A549 (cell line): Measurements from ENCODE around the gene SAMM50.

Experiments used
- CEBPB ChIP-seq, 2 experiments: fragments of >200 bp in 1 of 2; sonication (Bioruptor Twin) in 1 of 2; formaldehyde crosslinking in 1 of 2; IDR thresholded peaks; 2 replicates each; pipeline ENCODE4 v1.6.1; 2012 to 2016
- CHD2 ChIP-seq: fragments of 150-350 bp; IDR thresholded peaks from 2 replicates; pipeline ENCODE4 v1.6.1; 2014; ENCODE audit warnings: low read length; ENCODE audit not compliant: partially characterized antibody
- JUN ChIP-seq, 2 experiments: fragments of >200 bp; sonication (Bioruptor Twin); formaldehyde crosslinking; IDR thresholded peaks; 2 replicates in 1 of 2; 3 replicates in 1 of 2; pipeline ENCODE4 v1.6.1; 2016 to 2017
- KDM1A ChIP-seq: fragments of 200-600 bp; sonication (generic); IDR thresholded peaks from 2 replicates; pipeline ENCODE4 v1.6.1; 2016; ENCODE audit warnings: low read depth, mild to moderate bottlenecking
- MAX ChIP-seq: IDR thresholded peaks from 2 replicates; pipeline ENCODE4 v1.6.1; 2012
- POLR2A ChIP-seq: IDR thresholded peaks from 2 replicates; pipeline ENCODE4 v1.6.1; 2012; ENCODE audit warnings: mild to moderate bottlenecking, low read length
- RAD21 ChIP-seq, 2 experiments: fragments of >200 bp in 1 of 2; sonication (Bioruptor Twin) in 1 of 2; formaldehyde crosslinking in 1 of 2; IDR thresholded peaks in 1 of 2; conservative IDR thresholded peaks in 1 of 2; 2 replicates in 1 of 2; 3 replicates in 1 of 2; pipeline ENCODE4 v1.6.1; 2012 to 2018; ENCODE audit warnings: inconsistent platforms in 1 of 2
- ZNF302 ChIP-seq: fragments of 250-450 bp; sonication (Bioruptor Pico); IDR thresholded peaks from 2 replicates; pipeline ENCODE4 v1.9.0; 2021; ENCODE audit warnings: inconsistent platforms, mild to moderate bottlenecking, moderate library complexity
- TF ChIP-seq, protein P1 (sequence below): IDR thresholded peaks from 2 replicates; pipeline ENCODE4 v1.6.1; 2012
- TF ChIP-seq, protein P2 (sequence below): fragments of >200 bp; sonication (Bioruptor Twin); formaldehyde crosslinking; IDR thresholded peaks from 3 replicates; pipeline ENCODE4 v1.5.1; 2016

- TF ChIP-seq, protein P1, sequence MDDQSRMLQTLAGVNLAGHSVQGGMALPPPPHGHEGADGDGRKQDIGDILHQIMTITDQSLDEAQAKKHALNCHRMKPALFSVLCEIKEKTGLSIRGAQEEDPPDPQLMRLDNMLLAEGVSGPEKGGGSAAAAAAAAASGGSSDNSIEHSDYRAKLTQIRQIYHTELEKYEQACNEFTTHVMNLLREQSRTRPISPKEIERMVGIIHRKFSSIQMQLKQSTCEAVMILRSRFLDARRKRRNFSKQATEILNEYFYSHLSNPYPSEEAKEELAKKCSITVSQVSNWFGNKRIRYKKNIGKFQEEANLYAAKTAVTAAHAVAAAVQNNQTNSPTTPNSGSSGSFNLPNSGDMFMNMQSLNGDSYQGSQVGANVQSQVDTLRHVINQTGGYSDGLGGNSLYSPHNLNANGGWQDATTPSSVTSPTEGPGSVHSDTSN = no peak
- TF ChIP-seq POLR2A = no peak
- no peak for TF ChIP-seq ZNF302
- no peak for TF ChIP-seq KDM1A
- TF ChIP-seq, protein P2, sequence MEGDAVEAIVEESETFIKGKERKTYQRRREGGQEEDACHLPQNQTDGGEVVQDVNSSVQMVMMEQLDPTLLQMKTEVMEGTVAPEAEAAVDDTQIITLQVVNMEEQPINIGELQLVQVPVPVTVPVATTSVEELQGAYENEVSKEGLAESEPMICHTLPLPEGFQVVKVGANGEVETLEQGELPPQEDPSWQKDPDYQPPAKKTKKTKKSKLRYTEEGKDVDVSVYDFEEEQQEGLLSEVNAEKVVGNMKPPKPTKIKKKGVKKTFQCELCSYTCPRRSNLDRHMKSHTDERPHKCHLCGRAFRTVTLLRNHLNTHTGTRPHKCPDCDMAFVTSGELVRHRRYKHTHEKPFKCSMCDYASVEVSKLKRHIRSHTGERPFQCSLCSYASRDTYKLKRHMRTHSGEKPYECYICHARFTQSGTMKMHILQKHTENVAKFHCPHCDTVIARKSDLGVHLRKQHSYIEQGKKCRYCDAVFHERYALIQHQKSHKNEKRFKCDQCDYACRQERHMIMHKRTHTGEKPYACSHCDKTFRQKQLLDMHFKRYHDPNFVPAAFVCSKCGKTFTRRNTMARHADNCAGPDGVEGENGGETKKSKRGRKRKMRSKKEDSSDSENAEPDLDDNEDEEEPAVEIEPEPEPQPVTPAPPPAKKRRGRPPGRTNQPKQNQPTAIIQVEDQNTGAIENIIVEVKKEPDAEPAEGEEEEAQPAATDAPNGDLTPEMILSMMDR = no peak
- no peak for TF ChIP-seq RAD21 (conservative IDR thresholded peaks at IDR 0.05 in 1 of 2, IDR thresholded peaks at IDR 0.05 in 1 of 2)
- no peak for TF ChIP-seq MAX
- no peak for TF ChIP-seq JUN (IDR thresholded peaks at IDR 0.05)
- TF ChIP-seq CEBPB (IDR thresholded peaks at IDR 0.05) = no peak
- TF ChIP-seq CHD2 = no peak
Measured at GRCh38 chr22:44033694-44034093, 78.5 kb downstream of the SAMM50 start.
